HG03175 (cell line): ENCODE results near the gene TFIP11.

Experiments
- ATAC-seq: cut with Tn5 transposase; IDR thresholded peaks from one replicate; pipeline ENCODE4 v1.9.1; 2021; ENCODE audit warnings: mild to moderate bottlenecking, moderate library complexity; ENCODE audit not compliant: unreplicated experiment

Gene TFIP11

GRCh38 chr22:26479792-26480610, 32.3 kb downstream of the TFIP11 start:
- no peak for ATAC-seq

GRCh38 chr22:26479043-26479791, 33.1 kb downstream of the TFIP11 start:
- ATAC-seq = no peak

DNA sequence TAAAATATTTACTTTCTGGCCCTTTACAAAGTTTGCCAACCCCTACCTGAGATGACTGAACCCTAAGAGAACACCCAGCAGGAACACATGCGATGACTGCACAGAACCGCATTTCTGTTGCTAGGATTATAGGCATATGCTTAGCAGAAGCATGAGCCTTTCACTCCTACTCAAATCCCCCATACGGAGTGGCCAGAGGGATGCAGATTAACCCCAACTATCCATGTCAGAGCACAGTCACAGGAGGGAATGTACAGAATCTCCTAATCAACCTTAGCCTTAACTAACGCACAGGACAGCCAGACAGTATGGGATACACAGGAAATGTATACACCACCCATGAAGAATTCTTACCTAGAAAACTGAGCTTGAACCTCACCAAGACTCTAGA, 34.9 kb downstream of the TFIP11 start:
- no peak for ATAC-seq

DNA sequence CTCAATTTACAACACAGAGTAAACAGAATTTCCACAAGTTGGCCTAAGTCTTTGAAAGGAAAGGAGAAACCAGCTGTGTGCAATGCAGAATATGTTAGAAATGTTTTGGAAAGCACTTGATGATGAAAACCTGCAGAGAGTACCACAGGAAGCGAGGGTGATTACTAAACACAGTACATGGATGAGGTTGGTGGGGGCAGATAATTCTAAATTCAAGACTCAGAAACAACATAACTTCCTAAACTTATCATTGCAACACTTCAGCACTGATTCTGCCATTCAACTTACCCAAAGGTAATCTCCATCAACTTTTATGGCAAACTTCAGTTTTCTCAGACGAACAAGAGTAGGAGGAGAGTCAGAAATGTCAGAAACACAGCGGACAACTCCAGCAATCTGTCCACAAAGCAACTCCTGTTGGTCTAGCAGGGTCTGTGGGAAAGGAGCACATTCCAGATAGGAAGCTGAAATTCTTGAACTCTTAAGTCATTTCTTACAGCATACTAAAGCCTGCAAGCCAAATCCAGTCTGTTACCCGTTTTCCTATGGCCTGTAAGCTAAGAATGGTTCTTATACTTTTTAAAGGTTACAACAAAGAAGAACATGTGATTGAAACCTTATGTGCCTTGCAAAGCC, 35.5 kb downstream of the TFIP11 start:
- no peak for ATAC-seq

DNA sequence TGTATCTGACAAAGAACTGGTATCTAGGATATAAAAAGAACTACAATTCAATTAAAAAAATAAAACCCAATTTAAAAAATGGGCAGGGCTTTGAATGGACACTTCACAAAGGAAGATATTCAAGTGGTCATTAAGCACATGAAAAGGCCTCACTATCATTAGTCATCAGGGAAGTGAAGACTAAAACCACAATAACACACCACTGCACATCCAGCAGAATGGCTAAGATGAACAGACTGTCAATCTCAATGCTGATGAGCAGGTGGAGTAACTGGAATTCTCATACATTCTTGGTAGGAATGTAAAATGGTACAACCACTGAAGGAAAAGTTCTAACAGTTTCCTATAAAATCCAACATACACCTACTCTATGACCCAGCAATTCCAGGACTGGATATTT, 37.6 kb downstream of the TFIP11 start:
- no peak for ATAC-seq

DNA sequence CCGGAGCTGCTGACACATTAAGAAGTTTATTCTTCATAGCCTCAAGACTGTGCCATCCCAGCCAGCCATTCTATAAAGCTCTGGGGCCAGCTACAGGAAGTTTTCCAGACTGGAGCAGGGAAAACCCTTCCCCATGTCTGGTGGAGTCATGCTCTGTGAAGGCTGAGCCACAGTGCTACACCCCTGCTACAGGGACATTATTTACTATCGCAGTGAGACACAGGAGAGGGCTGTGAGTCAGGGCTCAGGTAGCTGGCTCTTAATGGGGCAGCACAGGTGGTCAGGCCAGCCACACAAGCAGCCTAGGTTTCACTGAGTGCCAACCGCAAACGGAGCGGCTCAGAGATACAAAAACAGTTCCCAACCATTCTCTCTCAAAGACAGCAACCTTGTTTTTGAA, 40.8 kb downstream of the TFIP11 start:
- ATAC-seq = no peak

DNA sequence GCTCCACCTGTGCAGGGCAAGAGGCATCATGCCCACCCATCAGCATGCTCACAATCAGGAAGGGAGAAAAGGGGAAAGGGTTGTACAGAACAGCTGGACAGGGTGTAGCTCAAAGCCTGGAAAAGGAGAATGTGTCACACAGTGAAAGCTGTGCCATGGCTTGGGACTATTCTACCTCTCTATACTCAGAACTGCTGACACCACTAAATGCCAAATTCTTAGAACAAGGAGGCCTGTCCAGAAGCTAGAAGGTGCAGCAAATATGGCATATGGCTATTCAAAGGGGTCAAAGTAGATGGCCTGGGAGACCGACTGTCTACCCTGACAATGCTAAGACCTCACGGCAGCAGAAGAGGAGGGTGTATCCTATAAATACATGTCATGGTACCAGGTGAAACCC, 41.5 kb downstream of the TFIP11 start:
- no peak for ATAC-seq

GRCh38 chr22:26466196-26466595, 46.1 kb downstream of the TFIP11 start:
- no peak for ATAC-seq

DNA sequence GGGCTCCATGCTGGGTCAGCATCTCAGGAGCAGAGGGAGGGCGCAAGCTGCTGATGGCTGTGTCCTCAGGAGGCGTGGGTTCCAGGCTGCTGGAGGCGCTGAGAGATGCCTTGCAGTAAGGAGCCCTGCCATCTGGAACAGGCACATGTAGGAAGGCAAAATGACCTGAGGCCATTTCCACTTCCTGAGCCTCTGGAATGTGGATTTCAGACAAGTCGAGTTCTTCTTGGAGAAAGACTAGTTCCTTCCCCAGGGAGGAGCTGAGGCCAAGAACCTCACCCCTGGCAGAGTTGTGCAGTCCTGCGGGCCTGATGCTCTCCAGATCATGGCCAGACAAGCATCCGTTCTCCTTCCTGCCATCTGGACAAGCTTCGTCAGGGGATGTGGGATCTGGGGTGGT, 48.0 kb downstream of the TFIP11 start:
- no peak for ATAC-seq

- ATAC-seq = no peak
Measured at GRCh38 chr22:26463688-26464087, 48.6 kb downstream of the TFIP11 start.

DNA sequence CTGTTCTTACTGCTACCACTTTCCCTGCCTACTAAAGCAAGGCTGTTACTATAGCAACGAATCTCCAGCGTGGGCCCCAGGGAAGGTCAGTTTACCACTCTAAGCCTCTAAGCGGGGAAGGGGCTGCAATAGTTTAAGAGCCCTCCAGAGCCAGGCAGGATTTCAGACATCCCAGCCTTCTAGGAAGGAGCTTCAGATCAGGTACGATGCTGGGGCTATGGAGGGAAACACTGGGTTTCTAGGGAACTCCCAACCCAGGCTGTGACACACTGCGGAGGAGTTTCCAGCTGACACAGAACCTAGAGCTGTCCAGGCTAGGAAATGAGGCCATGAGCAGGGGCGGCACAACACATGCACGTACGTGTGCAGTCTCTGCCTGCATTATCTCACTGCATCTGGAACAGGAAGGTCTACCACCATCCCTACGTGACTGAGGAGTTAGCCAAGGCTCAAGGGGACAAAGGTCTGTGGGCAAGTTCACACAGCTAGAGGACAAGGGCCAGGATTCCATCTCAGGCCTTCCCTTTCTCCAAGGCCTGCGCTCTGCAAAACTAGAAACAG, 49.1 kb downstream of the TFIP11 start:
- ATAC-seq = no peak

GRCh38 chr22:26462641-26463040, 49.6 kb downstream of the TFIP11 start:
- ATAC-seq = no peak

- ATAC-seq = no peak
Measured at GRCh38 chr22:26462051-26462450, 50.2 kb downstream of the TFIP11 start.

- no peak for ATAC-seq
Measured at GRCh38 chr22:26461188-26461810, 51.0 kb downstream of the TFIP11 start.

DNA sequence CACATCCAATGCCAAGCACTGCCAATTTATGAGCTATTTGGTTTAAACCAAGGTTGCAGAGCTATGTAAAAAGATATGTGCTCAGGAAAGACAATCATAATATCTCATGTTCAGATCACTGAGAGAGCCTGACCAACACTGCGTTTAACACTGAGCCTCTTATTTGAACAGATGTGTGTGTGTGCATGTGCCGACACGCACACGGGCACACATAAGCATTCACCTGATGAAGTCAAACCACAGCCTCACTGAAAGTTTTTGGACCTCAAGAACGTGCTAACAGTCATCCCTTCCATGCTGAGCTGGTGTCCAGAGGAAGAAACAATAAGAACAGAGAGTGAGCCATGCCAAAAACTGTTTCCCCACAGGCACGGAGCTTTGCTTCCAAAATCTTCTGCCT, 52.1 kb downstream of the TFIP11 start:
- no peak for ATAC-seq

DNA sequence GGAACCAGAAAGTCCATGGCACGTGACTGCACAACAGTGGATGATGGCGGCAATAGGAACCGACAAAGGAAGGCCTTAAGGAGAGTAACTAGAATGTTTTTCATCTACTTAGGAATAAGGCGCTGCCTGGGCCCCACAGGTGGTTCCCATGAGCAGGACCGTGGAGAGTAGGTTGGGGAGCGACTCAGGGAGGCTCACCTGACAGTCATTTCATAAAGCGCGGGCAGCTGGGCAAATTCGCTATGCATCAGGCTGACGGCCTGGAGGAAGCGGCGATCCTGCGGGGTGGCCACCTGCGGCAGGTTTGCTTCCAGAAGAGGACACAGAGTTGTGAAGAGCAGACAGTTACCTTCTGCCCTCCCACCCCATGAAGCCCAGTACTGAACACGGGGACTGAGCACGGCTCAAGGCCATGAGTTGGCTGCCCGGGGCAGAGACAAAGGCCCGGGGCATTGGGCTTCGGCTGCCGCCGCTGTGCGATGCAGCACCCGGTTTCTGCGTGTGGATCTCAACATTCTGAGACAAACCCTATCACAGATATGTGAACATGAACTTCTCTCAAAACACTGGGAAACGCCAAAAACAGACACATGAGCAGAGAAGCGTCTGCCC, 54.5 kb downstream of the TFIP11 start:
- no peak for ATAC-seq

- no peak for ATAC-seq
Measured at GRCh38 chr22:26453812-26454500, 58.3 kb downstream of the TFIP11 start.

DNA sequence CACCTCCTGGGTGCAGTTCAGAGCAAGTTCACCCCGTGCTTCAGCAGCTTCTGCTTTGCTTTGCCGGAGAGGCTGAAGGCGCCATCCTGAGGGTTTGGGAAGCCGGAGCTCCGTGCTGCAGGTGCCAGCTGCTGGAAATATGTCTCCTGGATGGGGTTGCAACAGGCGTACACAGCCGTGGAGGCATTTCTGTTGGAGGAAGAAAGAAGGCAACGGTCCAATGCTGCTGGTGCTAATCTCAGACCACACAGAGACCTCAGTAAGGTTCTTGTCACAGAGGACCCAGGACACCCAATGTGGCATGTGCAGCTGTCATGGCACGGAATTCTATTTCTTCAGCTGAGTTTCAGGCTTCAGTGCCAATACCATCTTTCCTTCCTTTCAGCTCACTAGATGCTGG, 59.1 kb downstream of the TFIP11 start:
- no peak for ATAC-seq

DNA sequence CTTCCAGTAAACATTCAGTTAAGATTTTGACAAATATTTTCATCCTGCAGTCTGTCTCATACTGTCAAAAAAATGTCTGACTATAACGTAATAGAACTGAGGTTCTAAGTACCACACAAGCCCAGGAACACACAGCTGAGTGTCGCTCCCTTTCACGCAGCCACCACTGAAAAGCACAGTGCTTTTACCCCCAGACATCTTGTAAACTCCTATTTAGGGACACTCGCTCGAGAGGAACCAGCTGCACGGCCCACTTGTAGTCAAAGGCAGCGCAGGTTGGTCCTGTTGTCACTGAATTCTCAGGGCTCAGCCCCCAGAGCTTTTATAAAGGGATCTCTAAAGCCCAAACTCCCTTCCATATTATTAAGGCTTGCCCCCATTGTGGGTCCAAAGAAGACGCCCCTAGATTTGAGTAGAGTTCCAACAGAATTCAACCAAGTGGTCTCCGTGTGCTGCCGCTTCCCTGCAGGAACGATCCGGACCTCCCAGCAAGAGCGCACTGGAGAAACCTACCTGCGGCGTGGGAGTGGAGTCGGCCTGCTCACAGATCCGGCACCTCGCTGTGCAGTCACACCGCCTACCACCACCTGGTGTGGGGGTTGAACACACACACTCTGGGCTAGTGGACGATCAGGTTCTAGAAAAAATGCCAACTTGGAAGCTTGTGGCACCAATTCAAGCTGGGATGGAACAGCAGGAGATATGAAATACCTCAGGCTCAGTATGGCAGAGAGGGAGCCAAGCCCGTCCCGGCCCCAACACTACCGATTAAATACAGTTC, 59.8 kb downstream of the TFIP11 start:
- no peak for ATAC-seq
